HG02642 (cell line): ENCODE measurements around the gene TCERG1L.

ENCODE experiments used
- ATAC-seq: cut with Tn5 transposase; IDR thresholded peaks from one replicate; pipeline ENCODE4 v1.9.1; 2021; ENCODE audit warnings: mild to moderate bottlenecking; ENCODE audit not compliant: unreplicated experiment, poor library complexity

The TCERG1L gene

GRCh38 chr10:131316321-131317075 is 5.0 kb upstream of the TCERG1L start:
- no peak for ATAC-seq

- ATAC-seq, result no peak
Measured at GRCh38 chr10:131315344-131315743, 3.8 kb upstream of the TCERG1L start.

GRCh38 chr10:131314799-131315198 is 3.3 kb upstream of the TCERG1L start:
- no peak for ATAC-seq

- no peak for ATAC-seq
Measured at GRCh38 chr10:131314148-131314547, 2.6 kb upstream of the TCERG1L start.

GRCh38 chr10:131313377-131313776 is 1.9 kb upstream of the TCERG1L start:
- ATAC-seq, result no peak

- no peak for ATAC-seq
Measured at GRCh38 chr10:131312478-131312836, 936 bp upstream of the TCERG1L start.

GRCh38 chr10:131311402-131311660 is 190 bp downstream of the TCERG1L start:
- no peak for ATAC-seq

GRCh38 chr10:131310551-131311401 is 745 bp downstream of the TCERG1L start:
- ATAC-seq, result no peak

GRCh38 chr10:131310142-131310541 is 1.4 kb downstream of the TCERG1L start:
- ATAC-seq, result no peak

GRCh38 chr10:131300508-131300907 is 11.0 kb downstream of the TCERG1L start:
- no peak for ATAC-seq

- ATAC-seq, result no peak
Measured at GRCh38 chr10:131290781-131291180, 20.7 kb downstream of the TCERG1L start.

GRCh38 chr10:131288648-131289047 is 22.9 kb downstream of the TCERG1L start:
- no peak for ATAC-seq

GRCh38 chr10:131282961-131283360 is 28.6 kb downstream of the TCERG1L start:
- no peak for ATAC-seq

GRCh38 chr10:131280101-131280500 is 31.4 kb downstream of the TCERG1L start:
- ATAC-seq, result no peak

- no peak for ATAC-seq
Measured at GRCh38 chr10:131279516-131279915, 32.0 kb downstream of the TCERG1L start.

- ATAC-seq, result no peak
Measured at GRCh38 chr10:131277969-131278368, 33.6 kb downstream of the TCERG1L start.

- no peak for ATAC-seq
Measured at GRCh38 chr10:131277278-131277677, 34.2 kb downstream of the TCERG1L start.

- ATAC-seq, result no peak
Measured at GRCh38 chr10:131275691-131276090, 35.8 kb downstream of the TCERG1L start.

- no peak for ATAC-seq
Measured at GRCh38 chr10:131274883-131275282, 36.6 kb downstream of the TCERG1L start.

- ATAC-seq, result no peak
Measured at GRCh38 chr10:131274133-131274880, 37.2 kb downstream of the TCERG1L start.

- no peak for ATAC-seq
Measured at GRCh38 chr10:131273476-131273875, 38.0 kb downstream of the TCERG1L start.
